ENCODE data around the gene TPGS2.

DNA sequence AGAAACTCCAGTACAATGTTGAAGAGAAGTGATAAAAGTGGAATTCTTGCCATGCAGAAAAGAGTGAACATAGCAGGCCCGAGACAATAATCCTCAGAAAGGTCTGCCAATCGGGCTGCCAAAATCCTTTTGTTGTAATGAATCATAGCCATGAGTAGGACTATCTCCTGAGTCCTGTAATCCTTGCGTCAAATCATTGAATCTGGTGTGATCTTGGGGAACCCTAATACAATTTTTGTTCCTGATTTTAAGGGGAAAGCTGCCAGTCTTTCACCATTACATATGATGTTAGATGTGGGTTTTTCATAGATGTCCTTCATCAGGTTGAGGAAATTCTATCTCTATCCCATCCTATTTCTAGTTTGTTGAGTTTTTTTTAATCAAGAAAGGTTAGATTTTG lies 2.2 kb downstream of the TPGS2 start:
- TF ChIP-seq POLR2AphosphoS5 (IDR thresholded peaks at IDR 0.05; ENCODE audit: borderline replicate concordance, low read depth, low read length) (no peak), EZH2 (IDR thresholded peaks at IDR 0.05) (no peak)

Data from SK-N-MC (cell line).